Ectodermal cell (in vitro differentiated cells): ENCODE measurements around the gene RPL32.
A peak's percentile ranks its signal among the peaks of the same experiment; 100 is the strongest.
"Not testable (repeated sequence)": the region's sequence is repeated elsewhere in the genome, so short reads cannot be mapped to it uniquely, and the experiment has no call there.

ENCODE experiments used
- H3K27ac ChIP-seq: 2 replicates; pipeline ENCODE4 v1.7.0; 2013; ENCODE audit warnings: mild to moderate bottlenecking, low read depth, low read length; ENCODE audit not compliant: insufficient read depth, poor library complexity, severe bottlenecking
- H3K27me3 ChIP-seq: 2 replicates; pipeline ENCODE4 v1.7.0; 2013; ENCODE audit warnings: mild to moderate bottlenecking, low read length; ENCODE audit not compliant: insufficient read depth, control insufficient read depth, poor library complexity, severe bottlenecking
- H3K36me3 ChIP-seq: one replicate; pipeline ENCODE4 v1.7.0; 2013; ENCODE audit warnings: low read length; ENCODE audit not compliant: control insufficient read depth, insufficient read depth
- H3K4me1 ChIP-seq: one replicate; pipeline ENCODE4 v1.7.0; 2013; ENCODE audit warnings: low read length; ENCODE audit not compliant: control insufficient read depth, insufficient read depth
- H3K4me3 ChIP-seq: 2 replicates; pipeline ENCODE4 v1.7.0; 2013; ENCODE audit warnings: low read depth, low read length, control low read depth; ENCODE audit not compliant: insufficient read depth
- H3K9me3 ChIP-seq: 2 replicates; pipeline ENCODE4 v1.7.0; 2013; ENCODE audit warnings: mild to moderate bottlenecking, low read length, moderate library complexity; ENCODE audit not compliant: control insufficient read depth
- WGBS, 2 experiments: methylation state at CpG; one replicate each; pipeline ENCODE4 v1.1.7; 2013; ENCODE audit warnings: missing lambda C conversion rate in 2 of 2; 5-methylcytosine and 5-hydroxymethylcytosine counted together

Gene RPL32

GRCh38 chr3:12879191-12879815 is 37.9 kb upstream of the RPL32 start:
- H3K27me3 ChIP-seq = peaks cover 11% of the 10 kb centered on the region
- H3K9me3 ChIP-seq = no peaks in the 10 kb centered on the region
- H3K4me1 ChIP-seq = peaks cover 18% of the 10 kb centered on the region
- 90 to 95% methylated on average over 5 of the region's 5 CpGs for WGBS, 2 experiments
- no peaks in the 10 kb centered on the region for H3K36me3 ChIP-seq
- H3K4me3 ChIP-seq = no peak overlapping the region
- H3K27ac ChIP-seq = no peak overlapping the region

- Histone ChIP-seq H3K27me3 (peaks cover 11% of the 10 kb centered on the region), H3K4me1 (peaks cover 21% of the 10 kb centered on the region)
- WGBS, 2 experiments = 83 to 87% methylated on average over 2 of the region's 2 CpGs
- not testable (repeated sequence) for H3K27ac ChIP-seq, H3K4me3 ChIP-seq, H3K9me3 ChIP-seq, H3K36me3 ChIP-seq
These were observed 37.4 kb upstream of the RPL32 start for GRCh38 chr3:12878758-12879157.

GRCh38 chr3:12878141-12878574 is 36.8 kb upstream of the RPL32 start:
- H3K4me3 ChIP-seq = no peak overlapping the region
- H3K27ac ChIP-seq = no peak overlapping the region
- peaks cover 11% of the 10 kb centered on the region for H3K27me3 ChIP-seq
- H3K9me3 ChIP-seq = no peaks in the 10 kb centered on the region
- peaks cover 21% of the 10 kb centered on the region for H3K4me1 ChIP-seq
- H3K36me3 ChIP-seq = no peaks in the 10 kb centered on the region
- WGBS, 2 experiments = 59 to 76% methylated on average over 2 of the region's 2 CpGs

GRCh38 chr3:12877040-12877439 is 35.7 kb upstream of the RPL32 start:
- H3K27ac ChIP-seq = no peak overlapping the region
- H3K36me3 ChIP-seq = no peaks in the 10 kb centered on the region
- no peak overlapping the region for H3K4me3 ChIP-seq
- peaks cover 21% of the 10 kb centered on the region for H3K4me1 ChIP-seq
- no peaks in the 10 kb centered on the region for H3K9me3 ChIP-seq
- peaks cover 11% of the 10 kb centered on the region for H3K27me3 ChIP-seq
- WGBS, 2 experiments = 92 to 94% methylated on average over 7 of the region's 7 CpGs

- Histone ChIP-seq H3K27ac (no peak overlapping the region), H3K4me1 (peaks cover 21% of the 10 kb centered on the region), H3K27me3 (peaks cover 11% of the 10 kb centered on the region), H3K36me3 (no peaks in the 10 kb centered on the region), H3K4me3 (peak overlapping the region; percentile 26), H3K9me3 (no peaks in the 10 kb centered on the region)
- WGBS, 2 experiments = 16 to 17% methylated on average over 60 of the region's 60 CpGs
These were observed 34.8 kb upstream of the RPL32 start for GRCh38 chr3:12875857-12876836.

- no peaks in the 10 kb centered on the region for H3K9me3 ChIP-seq
- peaks cover 14% of the 10 kb centered on the region for H3K27me3 ChIP-seq
- H3K36me3 ChIP-seq = no peaks in the 10 kb centered on the region
- H3K4me3 ChIP-seq = no peak overlapping the region
- peaks cover 18% of the 10 kb centered on the region for H3K4me1 ChIP-seq
- WGBS, 2 experiments = 86 to 89% methylated on average over 12 of the region's 12 CpGs
- no peak overlapping the region for H3K27ac ChIP-seq
These were observed 30.1 kb upstream of the RPL32 start for GRCh38 chr3:12871404-12871983.

GRCh38 chr3:12870942-12871341 is 29.6 kb upstream of the RPL32 start:
- no peak overlapping the region for H3K27ac ChIP-seq
- no peak overlapping the region for H3K4me3 ChIP-seq
- no peaks in the 10 kb centered on the region for H3K9me3 ChIP-seq
- 71 to 78% methylated on average over 7 to 9 of the region's 9 CpGs for WGBS, 2 experiments
- H3K4me1 ChIP-seq = peaks cover 17% of the 10 kb centered on the region
- H3K36me3 ChIP-seq = no peaks in the 10 kb centered on the region
- peaks cover 14% of the 10 kb centered on the region for H3K27me3 ChIP-seq

GRCh38 chr3:12869035-12869621 is 27.8 kb upstream of the RPL32 start:
- peak overlapping the region; percentile 36 for H3K27ac ChIP-seq
- H3K4me1 ChIP-seq = peaks cover 9% of the 10 kb centered on the region
- H3K36me3 ChIP-seq = no peaks in the 10 kb centered on the region
- H3K4me3 ChIP-seq = peak overlapping the region; percentile 44
- 8% methylated on average over 28 of the region's 28 CpGs for WGBS, 2 experiments
- H3K27me3 ChIP-seq = peaks cover 8% of the 10 kb centered on the region
- no peaks in the 10 kb centered on the region for H3K9me3 ChIP-seq

GRCh38 chr3:12868039-12869034 is 27.0 kb upstream of the RPL32 start:
- Histone ChIP-seq H3K4me1 (peaks cover 9% of the 10 kb centered on the region), H3K27me3 (peaks cover 8% of the 10 kb centered on the region), H3K36me3 (no peaks in the 10 kb centered on the region), H3K27ac (no peak overlapping the region), H3K4me3 (peak overlapping the region; percentile 44), H3K9me3 (no peaks in the 10 kb centered on the region)
- WGBS, 2 experiments = 2 to 3% methylated on average over 44 of the region's 45 CpGs
